ENCODE measurements around the gene CD8B2.

Gene CD8B2

GRCh38 chr2:106521016-106521415, 33.9 kb downstream of the CD8B2 start:
- no peak for TF ChIP-seq CTCF (IDR thresholded peaks at IDR 0.05; ENCODE audit: control extremely low read depth, extremely low read depth, low read depth, missing control alignments)
- POLR2A ChIA-PET = no interaction called here
- CTCF ChIA-PET = interaction anchor here (1.2 kb wide), 1 partner anchor 16 kb away, joined by 3 read pairs; no protein-coding TSS in a partner anchor
- no peak for DNase-seq (ENCODE audit: extremely low spot score)

GRCh38 chr2:106523976-106524665, 37.0 kb downstream of the CD8B2 start:
- DNase-seq (ENCODE audit: extremely low spot score) = no peak
- ChIA-PET CTCF (interaction anchor here (1.0 to 2.0 kb wide), 2 partner anchors 17 to 19 kb away, joined by 3 to 5 read pairs; no protein-coding TSS in a partner anchor), POLR2A (no interaction called here)
- TF ChIP-seq CTCF (IDR thresholded peaks at IDR 0.05; ENCODE audit: control extremely low read depth, extremely low read depth, low read depth, missing control alignments) = no peak

- POLR2A ChIA-PET = no interaction called here
- no peak for TF ChIP-seq CTCF (IDR thresholded peaks at IDR 0.05; ENCODE audit: control extremely low read depth, extremely low read depth, low read depth, missing control alignments)
- CTCF ChIA-PET = interaction anchor here (1.1 to 5.8 kb wide), 3 partner anchors 13 to 53 kb away, joined by 3 to 28 read pairs (median 3); no protein-coding TSS in a partner anchor
- DNase-seq (ENCODE audit: extremely low spot score) = no peak
Observed at GRCh38 chr2:106530866-106531265, 43.7 kb downstream of the CD8B2 start.

- ChIA-PET CTCF (interaction anchor here (1.0 to 5.8 kb wide), 3 partner anchors 12 to 90 kb away, joined by 3 to 28 read pairs (median 3); no protein-coding TSS in a partner anchor), POLR2A (no interaction called here)
- DNase-seq (ENCODE audit: extremely low spot score) = no peak
- no peak for TF ChIP-seq CTCF (IDR thresholded peaks at IDR 0.05; ENCODE audit: control extremely low read depth, extremely low read depth, low read depth, missing control alignments)
Observed at GRCh38 chr2:106531676-106532214, 44.6 kb downstream of the CD8B2 start.

- ChIA-PET CTCF (interaction anchor here (1.0 to 5.8 kb wide), 2 partner anchors 11 to 89 kb away, joined by 3 to 28 read pairs; no protein-coding TSS in a partner anchor), POLR2A (no interaction called here)
- DNase-seq (ENCODE audit: extremely low spot score) = no peak
- no peak for TF ChIP-seq CTCF (IDR thresholded peaks at IDR 0.05; ENCODE audit: control extremely low read depth, extremely low read depth, low read depth, missing control alignments)
Observed at GRCh38 chr2:106532236-106532635, 45.1 kb downstream of the CD8B2 start.

- DNase-seq (ENCODE audit: extremely low spot score) = no peak
Observed at GRCh38 chr2:106534471-106534870, 47.3 kb downstream of the CD8B2 start.

More at GRCh38 chr2:106534471-106534870, 47.3 kb downstream of the CD8B2 start:
- ChIA-PET POLR2A (no interaction called here), CTCF (interaction anchor here (5.8 kb wide), 1 partner anchor 9 kb away, joined by 28 read pairs; no protein-coding TSS in a partner anchor)
- no peak for TF ChIP-seq CTCF (IDR thresholded peaks at IDR 0.05; ENCODE audit: control extremely low read depth, extremely low read depth, low read depth, missing control alignments)
